HG02588 (cell line): ENCODE results near the gene TMEM126B.

Source experiments
- ATAC-seq: cut with Tn5 transposase; IDR thresholded peaks from one replicate; pipeline ENCODE4 v1.9.1; 2021; ENCODE audit warnings: mild to moderate bottlenecking, moderate library complexity; ENCODE audit not compliant: unreplicated experiment

Gene TMEM126B

GRCh38 chr11:85680897-85681296 lies 52.5 kb downstream of the TMEM126B start:
- no peak for ATAC-seq

GRCh38 chr11:85682330-85683305 lies 54.2 kb downstream of the TMEM126B start:
- peak; percentile 89 for ATAC-seq

DNA sequence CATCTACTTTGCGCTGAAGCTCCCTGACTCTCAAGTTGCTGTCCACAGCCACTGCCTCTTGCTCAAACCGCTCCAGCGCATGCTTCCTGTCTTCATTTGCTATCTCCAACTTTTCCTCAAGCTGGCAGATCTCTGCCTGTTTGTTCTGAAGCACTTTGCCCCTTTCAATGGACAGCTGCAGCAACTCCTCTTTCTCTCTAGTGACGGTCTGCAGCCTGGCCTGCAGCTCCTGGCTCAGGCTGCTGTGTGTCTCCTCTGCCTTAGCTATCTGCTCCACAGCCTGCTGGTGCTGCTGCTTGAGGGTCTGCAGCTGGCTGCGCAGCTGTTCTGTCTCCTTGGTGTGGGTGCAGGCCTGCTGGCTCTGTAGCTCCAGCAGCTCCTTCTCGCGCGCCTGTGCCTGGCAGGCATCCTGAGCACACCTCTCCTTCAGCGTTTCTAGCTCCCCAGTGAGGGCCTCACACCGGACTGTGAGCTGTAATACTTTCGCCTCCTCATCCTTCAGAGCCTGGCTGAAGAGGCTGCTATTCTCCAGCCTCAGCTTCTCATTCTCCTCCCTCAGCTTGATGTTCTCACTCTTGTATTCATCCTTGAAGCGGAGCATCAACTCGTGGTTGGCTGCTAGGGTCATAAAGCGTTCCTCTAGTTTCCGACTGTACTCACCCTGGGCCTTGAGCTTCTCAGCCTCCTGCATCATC lies 56.9 kb downstream of the TMEM126B start:
- ATAC-seq = no peak

GRCh38 chr11:85685820-85686459 lies 57.5 kb downstream of the TMEM126B start, which contains the start of gene CCDC89:
CCDC89 (minus strand) TSS chr11:85686195; CDS start chr11:85686130, 65 bp downstream.
- ATAC-seq = no peak
